Effector CD4-positive, alpha-beta T cell (primary cell): Measurements from ENCODE around the gene BCAS3.
"Not testable (repeated sequence)": the region's sequence is repeated elsewhere in the genome, so short reads cannot be mapped to it uniquely, and the experiment has no call there.

ENCODE experiments used
- DNase-seq: peaks from one replicate; pipeline ENCODE4 v3.0.0-alpha.2; 2020

Gene BCAS3

GRCh38 chr17:60804831-60805230 is 127.2 kb downstream of the BCAS3 start:
- DNase-seq: no peak

- no peak for DNase-seq
Measured at GRCh38 chr17:60809421-60809820, 131.8 kb downstream of the BCAS3 start.

GRCh38 chr17:60814941-60815340 is 137.3 kb downstream of the BCAS3 start:
- DNase-seq: not testable (repeated sequence)

- no peak for DNase-seq
Measured at GRCh38 chr17:60817192-60817591, 139.5 kb downstream of the BCAS3 start.

- DNase-seq: no peak
Measured at GRCh38 chr17:60819447-60820130, 141.9 kb downstream of the BCAS3 start.

- no peak for DNase-seq
Measured at GRCh38 chr17:60823515-60823914, 145.9 kb downstream of the BCAS3 start.

GRCh38 chr17:60825351-60825750 is 147.7 kb downstream of the BCAS3 start:
- no peak for DNase-seq

- no peak for DNase-seq
Measured at GRCh38 chr17:60827943-60828342, 150.3 kb downstream of the BCAS3 start.

GRCh38 chr17:60832151-60832585 is 154.5 kb downstream of the BCAS3 start:
- no peak for DNase-seq

GRCh38 chr17:60832631-60833030 is 155.0 kb downstream of the BCAS3 start:
- DNase-seq: no peak

GRCh38 chr17:60840456-60840855 is 162.8 kb downstream of the BCAS3 start:
- DNase-seq: no peak

- DNase-seq: no peak
Measured at GRCh38 chr17:60845012-60845411, 167.4 kb downstream of the BCAS3 start.

- no peak for DNase-seq
Measured at GRCh38 chr17:60846175-60846574, 168.5 kb downstream of the BCAS3 start.

GRCh38 chr17:60851181-60851580 is 173.5 kb downstream of the BCAS3 start:
- DNase-seq: no peak

- DNase-seq: no peak
Measured at GRCh38 chr17:60857556-60858080, 180.0 kb downstream of the BCAS3 start.

- DNase-seq: no peak
Measured at GRCh38 chr17:60862482-60862881, 184.8 kb downstream of the BCAS3 start.

- no peak for DNase-seq
Measured at GRCh38 chr17:60863892-60864707, 186.4 kb downstream of the BCAS3 start.

GRCh38 chr17:60864708-60865005 is 187.0 kb downstream of the BCAS3 start:
- DNase-seq: no peak

GRCh38 chr17:60874772-60875171 is 197.1 kb downstream of the BCAS3 start:
- no peak for DNase-seq

- not testable (repeated sequence) for DNase-seq
Measured at GRCh38 chr17:60886731-60887613, 209.3 kb downstream of the BCAS3 start.

GRCh38 chr17:60887614-60888028 is 210.0 kb downstream of the BCAS3 start:
- DNase-seq: no peak

GRCh38 chr17:60888812-60889709 is 211.4 kb downstream of the BCAS3 start:
- DNase-seq: no peak
